Endothelial cell of umbilical vein (primary cell): ENCODE data around the gene NAA20. TPM values are rescaled to one million over a fixed set of nuclear protein-coding genes. Genes with fewer than 3 reads are reported as not detected.

Source experiments
- BruUV-seq: library from RNA; stranded (reverse); fragments of 400-500 nt; replicated peaks from 2 replicates; lab custom pipeline; 2021; lab: Mats Ljungman, UMichigan
- CTCF ChIA-PET: fragments of 300-600, 350-600 bp; sonication (Branson Sonifier 250); formaldehyde crosslinking; loops from one replicate; lab custom pipeline; 2021; ENCODE audit warnings: antibody characterized with exemption, inconsistent platforms; lab: Charles Lee
- POLR2A ChIA-PET: fragments of 300-600, 350-600 bp; sonication (Branson Sonifier 250); formaldehyde crosslinking; loops from one replicate; lab custom pipeline; 2021; ENCODE audit warnings: antibody characterized with exemption, inconsistent platforms; lab: Charles Lee
- DNase-seq: peaks from one replicate; pipeline ENCODE4 v3.0.0-alpha.2; 2011; ENCODE audit warnings: low read depth, low spot score
- FAIRE-seq: peaks from 2 replicates; lab custom pipeline; 2011; peaks lifted over from hg19 to GRCh38; lab: Jason Lieb, UNC
- H2AFZ ChIP-seq: 2 replicates; pipeline ENCODE4 v1.6.0; 2012; ENCODE audit warnings: low read depth, low read length, control low read depth, inconsistent platforms
- H3K27ac ChIP-seq: 2 replicates; pipeline ENCODE4 v1.5.1; 2011; ENCODE audit warnings: low read depth, mild to moderate bottlenecking, control low read depth, low read length, moderate library complexity; ENCODE audit not compliant: insufficient read depth
- H3K27me3 ChIP-seq, 2 experiments: 2 replicates each; pipeline versions ENCODE4 v1.6.0 to v1.6.1; 2011; ENCODE audit warnings: low read length in 2 of 2, mixed read lengths in 1 of 2; ENCODE audit not compliant: control insufficient read depth in 2 of 2, insufficient read depth in 2 of 2
- H3K36me3 ChIP-seq, 2 experiments: 2 replicates in 1 of 2; 3 replicates in 1 of 2; pipeline ENCODE4 v1.5.1; 2011; ENCODE audit warnings: low read length in 2 of 2, mild to moderate bottlenecking in 1 of 2, moderate library complexity in 1 of 2; ENCODE audit not compliant: control insufficient read depth in 2 of 2, insufficient read depth in 2 of 2; ENCODE audit errors: extremely low read depth in 1 of 2
- H3K4me1 ChIP-seq: 3 replicates; pipeline ENCODE4 v1.5.1; 2011; ENCODE audit warnings: mild to moderate bottlenecking, low read length; ENCODE audit not compliant: control insufficient read depth, insufficient read depth; ENCODE audit errors: extremely low read depth
- H3K4me2 ChIP-seq: 2 replicates; pipeline ENCODE4 v1.6.1; 2011; ENCODE audit warnings: low read length, control low read depth, mixed read lengths; ENCODE audit not compliant: insufficient read depth
- H3K4me3 ChIP-seq, 3 experiments: fragments of 200-600 bp in 1 of 3; sonication (generic), shearing (Covaris generic) in 1 of 3; replicated peaks in 1 of 3; 2 replicates each; pipeline ENCODE4 v1.5.1; 2011 to 2016; ENCODE audit warnings: control low read depth in 3 of 3, low read length in 3 of 3, mild to moderate bottlenecking in 2 of 3, inconsistent platforms in 1 of 3, low read depth in 1 of 3, moderate library complexity in 1 of 3; ENCODE audit not compliant: insufficient read depth in 1 of 3
- H3K79me2 ChIP-seq: 2 replicates; pipeline ENCODE4 v1.6.0; 2012; ENCODE audit warnings: low read length, inconsistent platforms; ENCODE audit not compliant: control insufficient read depth, insufficient read depth
- H3K9ac ChIP-seq: replicated peaks from 2 replicates; pipeline ENCODE3; 2011; ENCODE audit warnings: low read length, control low read depth; ENCODE audit not compliant: insufficient read depth; ENCODE audit errors: extremely low read depth
- H3K9me1 ChIP-seq: replicated peaks from 3 replicates; pipeline ENCODE4 v1.6.0; 2011; ENCODE audit warnings: mild to moderate bottlenecking, low read length; ENCODE audit not compliant: control insufficient read depth, insufficient read depth; ENCODE audit errors: extremely low read depth
- H3K9me3 ChIP-seq: replicated peaks from 2 replicates; pipeline ENCODE4 v1.5.1; 2012; ENCODE audit warnings: low read length, inconsistent platforms; ENCODE audit not compliant: control insufficient read depth, insufficient read depth
- H4K20me1 ChIP-seq: replicated peaks from 2 replicates; pipeline ENCODE3; 2011; ENCODE audit warnings: mild to moderate bottlenecking, low read length; ENCODE audit not compliant: control insufficient read depth, insufficient read depth; ENCODE audit errors: extremely low read depth
- CTCF ChIP-seq, 2 donors: IDR thresholded peaks; 1 replicate in 1 of 2; 2 replicates in 1 of 2; pipeline ENCODE4 v1.5.1; 2011; ENCODE audit warnings: low read length in 2 of 2, mild to moderate bottlenecking in 2 of 2, moderate library complexity in 2 of 2, control low read depth in 1 of 2, inconsistent platforms in 1 of 2, low read depth in 1 of 2; ENCODE audit not compliant: insufficient read depth in 1 of 2; ENCODE audit errors: extremely low read depth in 1 of 2
- EZH2 ChIP-seq: IDR thresholded peaks from 2 replicates; pipeline ENCODE4 v1.6.1; 2012; ENCODE audit warnings: borderline replicate concordance, low read depth, mild to moderate bottlenecking, moderate library complexity, low read length, inconsistent platforms; ENCODE audit not compliant: severe bottlenecking
- JUN ChIP-seq: IDR thresholded peaks from 2 replicates; pipeline ENCODE4 v1.6.1; 2011; ENCODE audit warnings: borderline replicate concordance, low read depth; ENCODE audit not compliant: insufficient read length, insufficient read depth
- MYC ChIP-seq: IDR thresholded peaks from one replicate; pipeline ENCODE4 v1.6.1; 2011; ENCODE audit warnings: mild to moderate bottlenecking, low read depth, low read length
- POLR2A ChIP-seq: IDR thresholded peaks from 2 replicates; pipeline ENCODE4 v1.6.1; 2012; ENCODE audit warnings: low read depth, mild to moderate bottlenecking, control low read depth, low read length
- POLR2AphosphoS5 ChIP-seq: IDR thresholded peaks from 2 replicates; pipeline ENCODE4 v1.6.1; 2012; ENCODE audit warnings: low read depth, mild to moderate bottlenecking, control low read depth, low read length, moderate library complexity; ENCODE audit not compliant: insufficient read depth
- dilution Hi-C: fragments of 300-500 bp; cut with MboI; formaldehyde crosslinking; loops from one replicate; pipeline ENCODE4 v1.15.0; 2019; ENCODE audit warnings: low sequenced_read_pairs; ENCODE audit not compliant: extremely low pct_ligation_motif_present
- intact Hi-C: fragments of 100-400 bp; cut with micrococcal nuclease; formaldehyde crosslinking; loops from one replicate; pipeline ENCODE4 v1.10.0; 2022
- polyA plus RNA-seq, 4 experiments: library from polyadenylated mRNA; depleted of rRNA in 3 of 4; stranded (reverse) in 3 of 4; unstranded in 1 of 4; fragments of >200 nt; gene quantifications; 2 replicates each; pipeline versions ENCODE4 v1.2.1 to v1.2.3, GENCODE V29; 2011 to 2012; ENCODE audit warnings: missing spikeins in 1 of 4
- total RNA-seq: library from RNA; stranded (reverse); gene quantifications from 2 replicates; pipeline ENCODE4 v1.2.3, GENCODE V29; 2021
- TF ChIP-seq, protein P1 (sequence below): IDR thresholded peaks from 2 replicates; pipeline ENCODE4 v1.6.1; 2011; ENCODE audit not compliant: insufficient read depth, insufficient read length

Gene NAA20
- total and polyA plus RNA-seq, 2 donors (not counting 3 experiments of a cell fraction or from before 2014, with no cell fraction given) = 48.6 to 77.3 TPM

DNA sequence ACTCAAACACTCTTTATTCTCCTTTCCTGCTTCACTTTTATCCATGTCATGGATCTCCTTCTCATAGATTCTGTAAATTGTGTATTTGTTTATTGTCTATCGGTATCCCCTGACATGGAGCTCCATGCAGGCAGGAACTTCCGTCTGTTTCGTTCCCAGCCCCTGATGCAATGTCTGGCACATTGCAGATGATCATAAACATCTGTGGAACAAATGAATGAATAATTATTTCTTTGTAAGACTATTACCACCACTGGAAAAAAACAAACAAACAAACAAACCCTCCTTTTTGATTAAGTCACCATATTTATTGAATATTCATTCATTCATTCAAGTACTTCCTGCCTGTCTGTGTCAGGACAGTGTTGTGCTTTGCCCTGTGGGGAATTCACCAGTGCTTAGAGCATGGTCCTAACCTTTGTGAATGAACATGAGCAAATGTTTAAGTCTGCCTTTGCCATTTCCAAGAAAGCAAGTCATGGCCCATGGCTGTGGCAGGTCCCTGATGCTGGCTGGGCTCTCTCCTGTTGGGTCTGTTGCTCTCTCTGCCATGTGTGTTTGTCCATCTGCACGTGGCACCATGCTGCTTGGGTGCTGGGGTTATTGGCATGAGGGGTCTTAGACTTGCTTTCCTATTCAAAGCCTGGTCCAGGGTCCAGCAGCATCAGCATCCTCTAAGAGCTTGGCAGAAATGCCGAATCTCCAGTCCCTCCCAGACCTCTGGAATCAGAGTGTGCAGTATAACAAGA is 47.5 kb upstream of the NAA20 start:
- dilution Hi-C loops (no loop called here), intact Hi-C loops (no loop called here)
- FAIRE-seq = no peak
- Histone ChIP-seq H2AFZ (no peak overlapping the region), H3K9me3 (no peaks in the 10 kb centered on the region), H3K36me3 (peaks cover 21 to 40% of the 10 kb centered on the region in 2 experiments), H3K27me3 (no peaks in the 10 kb centered on the region), H3K4me1 (peaks cover 11% of the 10 kb centered on the region), H3K9ac (no peak overlapping the region), H3K79me2 (no peaks in the 10 kb centered on the region), H3K9me1 (no peaks in the 10 kb centered on the region), H4K20me1 (no peaks in the 10 kb centered on the region), H3K4me3 (no peak overlapping the region), H3K27ac (no peak overlapping the region), H3K4me2 (no peak overlapping the region)
- no peak for TF ChIP-seq POLR2AphosphoS5
- TF ChIP-seq CTCF (IDR thresholded peaks at IDR 0.05; ENCODE audit: extremely low read depth in 1 of 2, insufficient read depth in 1 of 2, low read depth in 1 of 2, low read length in 2 of 2) = no peak
- no peak for TF ChIP-seq POLR2A
- no peak for TF ChIP-seq EZH2
- TF ChIP-seq, protein P1, sequence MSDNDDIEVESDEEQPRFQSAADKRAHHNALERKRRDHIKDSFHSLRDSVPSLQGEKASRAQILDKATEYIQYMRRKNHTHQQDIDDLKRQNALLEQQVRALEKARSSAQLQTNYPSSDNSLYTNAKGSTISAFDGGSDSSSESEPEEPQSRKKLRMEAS = no peak
- TF ChIP-seq JUN = no peak
- TF ChIP-seq MYC = no peak
- CTCF ChIA-PET = no interaction called here
- DNase-seq = no peak
- POLR2A ChIA-PET = no interaction called here
- BruUV-seq = no TSS peak
